ENCODE measurements around the gene COQ7.

COQ7 gene

GRCh38 chr16:19067349-19068236 lies at the start of gene COQ7:
COQ7 (plus strand) TSS chr16:19067614; CDS start chr16:19067665, 51 bp downstream.
- DNase-seq (ENCODE audit: low spot score): peak; percentile 100

GRCh38 chr16:19020689-19021088 lies 46.7 kb upstream of the COQ7 start:
- DNase-seq (ENCODE audit: low spot score): no peak

GRCh38 chr16:19021747-19022146 lies 45.7 kb upstream of the COQ7 start:
- no peak for DNase-seq (ENCODE audit: low spot score)

- no peak for DNase-seq (ENCODE audit: low spot score)
Measured at GRCh38 chr16:19027416-19027815, 40.0 kb upstream of the COQ7 start.

- DNase-seq (ENCODE audit: low spot score): no peak
Measured at GRCh38 chr16:19029980-19030379, 37.4 kb upstream of the COQ7 start.

GRCh38 chr16:19031738-19032137 lies 35.7 kb upstream of the COQ7 start:
- no peak for DNase-seq (ENCODE audit: low spot score)

GRCh38 chr16:19033761-19034160 lies 33.7 kb upstream of the COQ7 start:
- peak; percentile 18 for DNase-seq (ENCODE audit: low spot score)

GRCh38 chr16:19040400-19040799 lies 27.0 kb upstream of the COQ7 start:
- DNase-seq (ENCODE audit: low spot score): no peak

- no peak for DNase-seq (ENCODE audit: low spot score)
Measured at GRCh38 chr16:19044769-19045168, 22.6 kb upstream of the COQ7 start.

- DNase-seq (ENCODE audit: low spot score): no peak
Measured at GRCh38 chr16:19046062-19046461, 21.4 kb upstream of the COQ7 start.

- DNase-seq (ENCODE audit: low spot score): no peak
Measured at GRCh38 chr16:19062706-19063105, 4.7 kb upstream of the COQ7 start.

- no peak for DNase-seq (ENCODE audit: low spot score)
Measured at GRCh38 chr16:19066988-19067348, 446 bp upstream of the COQ7 start.

- no peak for DNase-seq (ENCODE audit: low spot score)
Measured at GRCh38 chr16:19068237-19068815, 912 bp downstream of the COQ7 start.

GRCh38 chr16:19071811-19072777 lies 4.7 kb downstream of the COQ7 start:
- peak; percentile 75 for DNase-seq (ENCODE audit: low spot score)

GRCh38 chr16:19073344-19073743 lies 5.9 kb downstream of the COQ7 start:
- DNase-seq (ENCODE audit: low spot score): no peak

GRCh38 chr16:19073863-19074262 lies 6.4 kb downstream of the COQ7 start:
- no peak for DNase-seq (ENCODE audit: low spot score)

GRCh38 chr16:19075511-19075910 lies 8.1 kb downstream of the COQ7 start:
- DNase-seq (ENCODE audit: low spot score): no peak

- no peak for DNase-seq (ENCODE audit: low spot score)
Measured at GRCh38 chr16:19077879-19078278, 10.5 kb downstream of the COQ7 start.

GRCh38 chr16:19083670-19084069 lies 16.3 kb downstream of the COQ7 start:
- DNase-seq (ENCODE audit: low spot score): no peak

GRCh38 chr16:19084139-19084538 lies 16.7 kb downstream of the COQ7 start:
- no peak for DNase-seq (ENCODE audit: low spot score)

- DNase-seq (ENCODE audit: low spot score): no peak
Measured at GRCh38 chr16:19084879-19085278, 17.5 kb downstream of the COQ7 start.

GRCh38 chr16:19085679-19086200 lies 18.3 kb downstream of the COQ7 start:
- DNase-seq (ENCODE audit: low spot score): no peak
